HUES64 (cell line): Measurements from ENCODE around the gene FRMD5.
"Not testable (repeated sequence)": the region's sequence is repeated elsewhere in the genome, so short reads cannot be mapped to it uniquely, and the experiment has no call there.

Experiments
- H3K27ac ChIP-seq: 2 replicates; pipeline ENCODE4 v1.7.0; 2013; ENCODE audit warnings: low read depth, low read length, inconsistent platforms
- H3K27me3 ChIP-seq: 2 replicates; pipeline ENCODE4 v1.6.1; 2013; ENCODE audit warnings: mild to moderate bottlenecking, low read length; ENCODE audit not compliant: insufficient read depth
- H3K36me3 ChIP-seq: 2 replicates; pipeline ENCODE4 v1.6.1; 2013; ENCODE audit warnings: mild to moderate bottlenecking, low read length; ENCODE audit not compliant: insufficient read depth
- H3K4me1 ChIP-seq: 2 replicates; pipeline ENCODE4 v1.6.1; 2013; ENCODE audit warnings: mild to moderate bottlenecking, low read length, moderate library complexity; ENCODE audit not compliant: insufficient read depth
- H3K4me3 ChIP-seq: 2 replicates; pipeline ENCODE4 v1.5.1; 2013; ENCODE audit warnings: mild to moderate bottlenecking, low read length, moderate library complexity
- H3K9ac ChIP-seq: 2 replicates; pipeline ENCODE4 v1.6.1; 2013; ENCODE audit warnings: mild to moderate bottlenecking, low read depth, low read length
- H3K9me3 ChIP-seq: 2 replicates; pipeline ENCODE4 v1.6.1; 2013; ENCODE audit warnings: low read depth, low read length; ENCODE audit not compliant: insufficient read depth
- WGBS: fragments of 150-250, 120-280 bp; methylation state at CpG from one replicate; pipeline ENCODE4 v1.1.7; 2013; ENCODE audit warnings: missing lambda C conversion rate; 5-methylcytosine and 5-hydroxymethylcytosine counted together

The FRMD5 gene

DNA sequence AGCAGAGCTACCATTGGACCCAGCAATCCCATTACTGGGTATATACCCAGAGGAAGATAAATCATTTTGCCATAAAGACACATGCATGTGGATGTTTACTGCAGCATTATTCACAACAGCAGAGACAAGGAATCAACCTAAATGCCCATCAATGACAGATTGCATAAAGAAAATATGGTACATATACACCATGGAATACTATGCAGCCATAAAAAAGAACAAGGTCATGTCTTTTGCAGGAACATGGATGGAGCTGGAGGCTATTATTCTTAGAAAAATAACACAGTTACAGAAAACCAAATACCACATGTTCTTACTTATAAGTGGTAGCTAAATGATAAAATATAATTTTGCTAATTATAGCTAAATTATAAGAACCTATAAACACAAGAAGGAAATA lies 162.3 kb downstream of the FRMD5 start:
- H3K27ac ChIP-seq, H3K4me3 ChIP-seq, H3K36me3 ChIP-seq, H3K9me3 ChIP-seq, H3K27me3 ChIP-seq, H3K9ac ChIP-seq: not testable (repeated sequence)
- peaks cover 17% of the 10 kb centered on the region for H3K4me1 ChIP-seq

- Histone ChIP-seq H3K36me3 (no peaks in the 10 kb centered on the region), H3K9ac (no peak overlapping the region), H3K4me3 (no peak overlapping the region), H3K27ac (no peak overlapping the region), H3K27me3 (no peaks in the 10 kb centered on the region), H3K9me3 (no peaks in the 10 kb centered on the region), H3K4me1 (peaks cover 17% of the 10 kb centered on the region)
- WGBS = 93% methylated on average over 1 of the region's 2 CpGs
These were observed 165.0 kb downstream of the FRMD5 start for GRCh38 chr15:44029940-44030568.

DNA sequence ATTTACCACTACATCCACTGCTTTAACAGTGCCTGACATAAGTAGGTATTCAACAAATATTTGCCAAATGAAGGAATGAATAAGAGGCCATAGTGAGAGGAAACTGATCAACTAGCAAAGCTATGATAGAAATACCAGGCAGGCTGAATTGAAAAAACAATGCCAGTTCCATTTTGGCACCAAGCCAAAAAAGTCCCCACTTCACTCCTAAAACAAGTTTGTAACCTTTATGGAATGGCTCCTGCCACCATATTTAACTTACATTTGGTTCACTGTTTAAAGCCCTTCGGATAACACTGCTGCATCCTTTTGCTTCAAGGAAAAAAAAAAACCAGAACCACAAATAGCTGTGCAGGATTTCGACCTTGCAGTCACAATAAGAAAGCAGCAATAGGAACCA lies 166.1 kb downstream of the FRMD5 start:
- no peak overlapping the region for H3K27ac ChIP-seq
- H3K4me3 ChIP-seq = no peak overlapping the region
- no peaks in the 10 kb centered on the region for H3K9me3 ChIP-seq

DNA sequence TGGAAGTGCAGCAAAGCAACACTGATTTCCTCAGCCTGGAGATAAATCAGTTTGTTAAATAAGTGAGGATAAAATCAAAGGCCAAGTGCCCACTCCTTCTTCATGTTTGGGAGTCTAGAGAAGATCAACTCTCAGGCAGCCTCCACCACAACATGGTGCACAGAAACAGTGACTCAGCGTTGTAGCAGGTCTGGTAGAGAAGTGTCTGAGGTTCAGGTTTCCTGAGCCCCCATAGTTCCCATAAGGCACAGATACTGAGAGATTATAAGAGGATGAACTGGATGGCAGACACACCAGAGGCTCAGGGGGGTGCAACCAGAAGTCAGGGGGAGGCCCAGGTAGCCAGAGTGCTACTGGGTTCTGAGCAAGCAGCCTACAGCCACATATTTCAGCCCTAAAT lies 166.7 kb downstream of the FRMD5 start:
- H3K4me3 ChIP-seq = no peak overlapping the region
- H3K27me3 ChIP-seq = no peaks in the 10 kb centered on the region
- H3K27ac ChIP-seq = no peak overlapping the region
- peaks cover 12% of the 10 kb centered on the region for H3K4me1 ChIP-seq
- no peaks in the 10 kb centered on the region for H3K9me3 ChIP-seq
- H3K36me3 ChIP-seq = no peaks in the 10 kb centered on the region
- no peak overlapping the region for H3K9ac ChIP-seq
- WGBS = 93% methylated on average over 1 of the region's 1 CpG

More for the DNA sequence above, 166.1 kb downstream of the FRMD5 start:
- WGBS = 92% methylated on average over 2 of the region's 2 CpGs
- Histone ChIP-seq H3K27me3 (no peaks in the 10 kb centered on the region), H3K9ac (no peak overlapping the region), H3K4me1 (peaks cover 15% of the 10 kb centered on the region), H3K36me3 (no peaks in the 10 kb centered on the region)

- Histone ChIP-seq H3K27ac (no peak overlapping the region), H3K9me3 (no peaks in the 10 kb centered on the region), H3K9ac (no peak overlapping the region), H3K36me3 (no peaks in the 10 kb centered on the region), H3K4me3 (no peak overlapping the region), H3K27me3 (no peaks in the 10 kb centered on the region), H3K4me1 (peaks cover 3% of the 10 kb centered on the region; the same call in 1 of the 2 replicates)
- no CpG with 5 or more reads among the region's 1 CpG for WGBS
These were observed 170.9 kb downstream of the FRMD5 start for GRCh38 chr15:44024155-44024554.

DNA sequence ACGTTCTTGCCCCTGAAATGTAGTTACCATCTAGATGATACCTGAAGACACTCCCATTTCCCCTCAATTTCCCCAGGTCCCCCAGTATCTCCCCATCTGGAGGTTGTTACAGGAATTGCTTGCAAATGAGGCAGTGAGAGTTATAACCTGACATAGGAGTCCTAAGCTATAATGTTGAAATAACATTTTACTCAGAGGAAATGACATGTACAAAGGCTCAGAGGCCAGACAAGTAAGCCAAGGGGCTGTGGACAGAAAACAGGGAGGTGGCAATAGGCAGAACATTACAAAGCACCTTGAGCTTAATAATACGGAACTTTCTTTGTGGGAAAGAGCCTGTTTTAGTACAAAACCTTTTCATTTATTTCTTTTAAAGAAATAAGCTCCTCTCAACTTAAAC lies 171.9 kb downstream of the FRMD5 start:
- H3K4me3 ChIP-seq = no peak overlapping the region
- no peaks in the 10 kb centered on the region for H3K4me1 ChIP-seq
- H3K27ac ChIP-seq = no peak overlapping the region
- H3K27me3 ChIP-seq = no peaks in the 10 kb centered on the region
- WGBS = 83% methylated on average over 2 of the region's 2 CpGs
- H3K36me3 ChIP-seq = no peaks in the 10 kb centered on the region
- no peaks in the 10 kb centered on the region for H3K9me3 ChIP-seq
- H3K9ac ChIP-seq = no peak overlapping the region

GRCh38 chr15:44018151-44018550 lies 176.9 kb downstream of the FRMD5 start:
- Histone ChIP-seq H3K4me3 (no peak overlapping the region), H3K9ac (no peak overlapping the region), H3K27me3 (no peaks in the 10 kb centered on the region), H3K4me1 (no peaks in the 10 kb centered on the region), H3K27ac (no peak overlapping the region), H3K36me3 (no peaks in the 10 kb centered on the region), H3K9me3 (no peaks in the 10 kb centered on the region)
- WGBS = 96% methylated on average over 1 of the region's 2 CpGs

DNA sequence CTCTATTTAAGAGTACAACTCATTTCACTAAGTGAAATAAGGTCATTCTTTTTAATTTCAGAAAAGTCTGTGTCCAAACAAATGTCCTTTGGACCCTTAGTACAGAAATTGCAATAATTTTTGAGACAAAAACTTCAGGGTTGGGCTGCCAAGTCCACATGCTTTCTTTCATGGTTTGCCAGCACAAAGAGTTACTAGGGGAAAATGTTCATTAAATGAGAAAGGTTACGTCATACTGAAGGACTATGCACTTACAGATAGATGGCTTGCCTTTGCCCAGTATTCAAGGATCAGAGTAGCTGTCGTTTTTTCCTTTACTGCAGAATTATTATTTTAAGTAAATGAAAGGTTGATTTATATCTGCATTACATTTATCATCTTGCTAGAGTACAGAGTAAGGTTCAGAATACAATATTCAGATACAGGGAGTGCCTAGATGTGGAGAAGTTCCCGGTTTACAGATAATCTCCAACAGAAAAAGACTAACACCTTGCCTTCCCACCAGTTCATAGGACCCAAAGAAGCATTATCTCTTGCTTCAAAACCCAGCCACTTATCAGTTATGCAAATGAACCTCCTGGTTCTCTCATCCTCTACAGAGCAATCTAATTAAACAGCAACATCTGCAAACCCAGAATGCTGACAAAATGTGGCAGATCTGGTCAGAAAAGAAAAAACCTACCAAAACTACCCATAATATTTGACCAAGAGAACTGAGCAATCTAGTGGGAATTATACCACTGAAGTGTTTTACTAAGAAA lies 179.3 kb downstream of the FRMD5 start:
- no peaks in the 10 kb centered on the region for H3K27me3 ChIP-seq
- no peaks in the 10 kb centered on the region for H3K36me3 ChIP-seq
- H3K9ac ChIP-seq = no peak overlapping the region
- no peak overlapping the region for H3K4me3 ChIP-seq
- H3K9me3 ChIP-seq = no peaks in the 10 kb centered on the region
- no peaks in the 10 kb centered on the region for H3K4me1 ChIP-seq
- no peak overlapping the region for H3K27ac ChIP-seq
- WGBS = 88% methylated on average over 3 of the region's 3 CpGs

DNA sequence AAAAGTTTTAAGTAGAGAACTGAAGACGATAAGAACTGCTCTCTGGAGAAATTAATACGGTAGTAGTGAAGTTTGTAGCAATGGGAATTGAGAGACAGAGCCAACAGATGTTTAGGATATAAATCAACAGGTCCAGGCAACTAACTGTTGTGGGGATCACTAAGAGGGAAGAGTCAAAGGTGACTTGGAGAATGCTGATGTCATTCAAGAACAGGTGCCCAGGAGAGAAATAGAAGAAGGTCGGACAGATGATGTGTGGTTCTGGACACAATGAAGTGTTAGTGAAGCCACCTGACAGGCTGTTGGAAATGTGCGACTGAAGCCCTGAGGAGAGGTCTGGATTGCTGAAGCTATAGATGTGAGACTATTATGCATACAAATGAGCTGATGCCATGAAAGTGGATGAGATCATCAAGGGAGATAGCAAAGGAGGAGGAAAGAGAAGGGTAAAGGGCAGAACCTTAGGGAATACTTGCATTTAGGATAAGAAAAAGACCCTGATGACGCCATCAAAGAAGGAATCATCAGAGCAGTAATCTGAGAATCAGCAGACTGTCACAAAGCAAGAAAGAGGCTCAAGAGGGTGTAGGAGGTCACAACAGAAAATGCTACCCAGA lies 183.7 kb downstream of the FRMD5 start:
- no peaks in the 10 kb centered on the region for H3K4me1 ChIP-seq
- WGBS = 90% methylated on average over 5 of the region's 5 CpGs
- no peaks in the 10 kb centered on the region for H3K27me3 ChIP-seq
- H3K4me3 ChIP-seq = no peak overlapping the region
- no peak overlapping the region for H3K9ac ChIP-seq
- H3K27ac ChIP-seq = no peak overlapping the region
- no peaks in the 10 kb centered on the region for H3K9me3 ChIP-seq
- H3K36me3 ChIP-seq = no peaks in the 10 kb centered on the region

DNA sequence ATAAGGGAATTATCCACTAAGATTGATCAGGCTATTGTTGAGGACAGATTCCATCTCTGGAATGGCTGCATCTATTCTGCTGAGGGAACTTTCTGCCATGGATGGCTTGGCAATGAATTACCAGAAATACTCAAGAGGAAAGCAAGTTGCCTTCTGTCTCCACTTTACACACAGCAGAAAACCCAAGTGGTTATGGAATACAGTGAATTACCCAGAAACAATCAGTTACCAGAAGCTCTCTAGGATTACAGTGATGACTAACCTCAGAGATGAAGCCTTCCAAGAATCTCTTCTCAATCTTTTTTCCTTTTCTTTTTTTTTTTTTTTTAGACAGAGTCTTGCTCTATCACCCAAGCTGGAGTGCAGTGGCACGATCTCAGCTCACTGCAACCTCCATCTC lies 185.0 kb downstream of the FRMD5 start:
- no peaks in the 10 kb centered on the region for H3K4me1 ChIP-seq
- H3K36me3 ChIP-seq = no peaks in the 10 kb centered on the region
- no peaks in the 10 kb centered on the region for H3K9me3 ChIP-seq
- no peak overlapping the region for H3K9ac ChIP-seq
- H3K27me3 ChIP-seq = no peaks in the 10 kb centered on the region
- 92% methylated on average over 1 of the region's 1 CpG for WGBS
- H3K4me3 ChIP-seq = no peak overlapping the region
- H3K27ac ChIP-seq = no peak overlapping the region

DNA sequence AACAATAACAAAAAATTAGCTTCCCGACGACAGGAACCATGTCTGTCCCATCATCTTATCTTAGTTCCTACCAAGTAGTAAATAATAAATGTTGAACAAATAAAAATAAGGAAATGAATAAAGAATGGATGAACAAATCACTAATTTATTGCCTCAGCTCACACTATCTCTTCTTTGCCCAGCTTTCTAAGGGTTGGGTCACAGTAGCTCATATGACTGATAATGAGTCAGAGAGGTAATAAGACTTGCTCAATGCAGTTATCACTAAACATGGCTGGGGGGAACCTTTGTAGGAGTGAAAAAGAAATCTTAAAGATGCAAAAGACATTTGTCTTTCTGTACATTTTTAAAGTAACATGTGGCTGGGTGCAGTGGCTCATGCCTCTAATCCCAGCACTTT lies 186.0 kb downstream of the FRMD5 start:
- Histone ChIP-seq H3K27me3 (no peaks in the 10 kb centered on the region), H3K4me3 (no peak overlapping the region), H3K27ac (no peak overlapping the region), H3K9me3 (no peaks in the 10 kb centered on the region), H3K4me1 (no peaks in the 10 kb centered on the region), H3K36me3 (no peaks in the 10 kb centered on the region), H3K9ac (no peak overlapping the region)
- no CpG with 5 or more reads among the region's 2 CpGs for WGBS
